ENCODE results near the gene VSTM2B. TPM values are rescaled to one million over a fixed set of nuclear protein-coding genes. Genes with fewer than 3 reads are reported as not detected.

Gene VSTM2B
- total RNA-seq, 2 donors from 2014 or later, result 0.27 TPM; not detected in 1

DNA sequence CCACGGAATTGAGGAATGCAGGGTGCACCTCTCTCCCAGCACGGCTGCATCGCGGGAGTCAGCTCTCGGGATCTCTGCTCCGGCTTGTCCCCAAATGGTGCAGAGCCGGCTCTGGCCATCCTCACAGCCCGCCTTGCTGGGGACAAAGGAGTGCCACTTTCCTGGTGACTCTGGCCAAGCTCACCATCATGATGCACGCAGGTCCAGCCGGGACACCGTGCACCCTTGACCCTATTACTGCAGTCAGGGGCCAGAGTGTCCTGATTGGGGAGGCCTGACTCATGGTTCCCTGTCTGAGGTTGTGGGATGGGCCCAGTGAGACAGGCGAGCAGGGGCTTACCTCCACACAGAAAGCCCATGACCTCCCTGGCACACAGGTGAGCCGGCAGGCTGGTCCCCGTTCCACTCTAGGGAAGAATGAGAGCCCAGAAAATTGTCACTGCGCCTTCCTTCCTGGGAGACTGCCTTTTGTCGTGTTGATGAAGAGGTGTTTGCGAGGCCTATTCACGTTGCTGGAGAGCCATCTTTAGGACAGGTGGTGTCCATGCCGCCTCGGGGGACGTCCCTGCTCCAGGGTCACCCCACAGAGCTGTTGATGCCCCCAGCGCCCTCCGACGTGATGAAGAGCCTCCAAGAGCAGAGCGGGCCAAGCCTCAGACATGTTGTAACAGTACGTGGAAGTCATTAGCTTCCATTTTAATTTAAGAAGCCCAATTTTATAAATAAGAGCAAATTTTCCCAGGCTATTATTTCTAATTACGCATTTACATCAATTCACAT, 18.5 kb upstream of the VSTM2B start:
- ATAC-seq (no peak), DNase-seq (ENCODE audit: low spot score in 2 of 2) (peak in 1 of 2 donors; percentile 40)
- H3K27ac Mint-ChIP-seq, result no peak overlapping the region
- no peaks in the 10 kb centered on the region for H3K36me3 Mint-ChIP-seq
- no peaks in the 10 kb centered on the region for H3K9me3 Mint-ChIP-seq

- H3K9me3 Mint-ChIP-seq, result no peaks in the 10 kb centered on the region
- DNase-seq (ENCODE audit: low spot score in 2 of 2), result no peak
- ATAC-seq, result no peak
- no peak overlapping the region for H3K27ac Mint-ChIP-seq
- H3K36me3 Mint-ChIP-seq, result no peaks in the 10 kb centered on the region
Observed at GRCh38 chr19:29508181-29508580, 17.6 kb upstream of the VSTM2B start.

GRCh38 chr19:29509456-29509855, 16.3 kb upstream of the VSTM2B start:
- H3K9me3 Mint-ChIP-seq, result no peaks in the 10 kb centered on the region
- ATAC-seq, result no peak
- peak in 1 of 2 donors; percentile 25 for DNase-seq (ENCODE audit: low spot score in 2 of 2)
- H3K36me3 Mint-ChIP-seq, result no peaks in the 10 kb centered on the region
- no peak overlapping the region for H3K27ac Mint-ChIP-seq

DNA sequence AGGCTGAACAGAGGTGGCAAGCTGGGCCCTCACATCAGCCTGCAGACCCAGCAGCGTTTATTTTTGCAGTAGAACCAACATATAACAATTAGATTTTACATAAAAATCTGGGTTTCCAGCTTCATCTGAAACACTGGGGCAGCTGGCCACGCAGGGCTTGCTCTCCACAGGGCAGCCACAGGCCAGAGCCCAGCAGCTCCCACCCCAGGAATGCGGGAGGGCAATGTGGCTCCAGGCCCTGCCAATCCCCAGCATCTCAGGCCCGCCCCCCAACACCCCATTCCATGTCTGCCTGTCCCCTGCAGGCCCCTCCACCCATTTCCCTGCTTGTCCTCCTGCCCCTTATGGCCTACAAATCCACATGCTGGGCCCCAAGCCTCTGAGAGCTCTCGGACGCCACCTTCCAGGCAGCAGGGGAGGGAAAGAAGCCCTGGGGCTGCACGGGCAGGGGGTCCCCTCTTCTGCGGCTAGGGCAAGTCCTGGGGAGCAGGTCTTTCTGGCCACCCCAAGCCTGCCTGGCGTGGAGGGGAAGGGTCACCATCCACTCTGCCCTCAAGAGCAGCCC, 15.0 kb upstream of the VSTM2B start:
- no peak for ATAC-seq

GRCh38 chr19:29511768-29512167, 14.0 kb upstream of the VSTM2B start:
- DNase-seq (ENCODE audit: low spot score in 2 of 2), result no peak
- no peaks in the 10 kb centered on the region for H3K36me3 Mint-ChIP-seq
- no peak overlapping the region for H3K27ac Mint-ChIP-seq
- H3K9me3 Mint-ChIP-seq, result no peaks in the 10 kb centered on the region
- ATAC-seq, result no peak

More for the DNA sequence above, 15.0 kb upstream of the VSTM2B start:
- Mint-ChIP-seq H3K27ac (no peak overlapping the region), H3K36me3 (no peaks in the 10 kb centered on the region), H3K9me3 (no peaks in the 10 kb centered on the region)
- DNase-seq (ENCODE audit: low spot score in 2 of 2), result no peak

DNA sequence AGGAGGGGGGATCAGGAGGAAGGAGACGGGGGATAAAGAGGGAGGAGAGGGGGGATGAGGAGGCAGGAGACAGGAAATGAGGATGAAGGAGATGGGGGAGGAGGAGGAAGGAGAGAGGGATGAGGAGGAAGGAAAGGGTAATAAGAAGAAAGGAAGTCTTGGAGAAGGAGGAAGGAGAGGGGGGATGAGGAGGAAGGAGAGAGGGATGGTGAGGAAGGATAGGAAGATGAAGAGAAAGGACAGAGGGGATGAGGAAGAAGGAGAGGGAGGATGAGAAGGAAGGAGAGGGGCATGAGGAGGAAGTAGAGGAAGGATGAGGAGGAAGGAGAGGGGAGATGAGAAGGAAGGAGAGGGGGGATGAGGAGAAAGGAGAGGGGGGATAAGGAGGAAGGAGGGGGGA, 13.0 kb upstream of the VSTM2B start:
- DNase-seq (ENCODE audit: low spot score in 2 of 2) (no peak), ATAC-seq (no peak)
- Mint-ChIP-seq H3K9me3 (no peaks in the 10 kb centered on the region), H3K27ac (no peak overlapping the region), H3K36me3 (no peaks in the 10 kb centered on the region)

- peak; percentile 7 to 70 for ATAC-seq
- Mint-ChIP-seq H3K36me3 (no peaks in the 10 kb centered on the region), H3K9me3 (no peaks in the 10 kb centered on the region), H3K27ac (no peak overlapping the region)
- DNase-seq (ENCODE audit: low spot score in 2 of 2), result no peak
Observed at GRCh38 chr19:29514525-29515232, 11.1 kb upstream of the VSTM2B start.

- H3K36me3 Mint-ChIP-seq, result no peaks in the 10 kb centered on the region
- H3K9me3 Mint-ChIP-seq, result no peaks in the 10 kb centered on the region
- DNase-seq (ENCODE audit: low spot score in 2 of 2) (no peak), ATAC-seq (peak in 1 of 2 donors; percentile 48)
- no peak overlapping the region for H3K27ac Mint-ChIP-seq
Observed at GRCh38 chr19:29515233-29515619, 10.6 kb upstream of the VSTM2B start.

DNA sequence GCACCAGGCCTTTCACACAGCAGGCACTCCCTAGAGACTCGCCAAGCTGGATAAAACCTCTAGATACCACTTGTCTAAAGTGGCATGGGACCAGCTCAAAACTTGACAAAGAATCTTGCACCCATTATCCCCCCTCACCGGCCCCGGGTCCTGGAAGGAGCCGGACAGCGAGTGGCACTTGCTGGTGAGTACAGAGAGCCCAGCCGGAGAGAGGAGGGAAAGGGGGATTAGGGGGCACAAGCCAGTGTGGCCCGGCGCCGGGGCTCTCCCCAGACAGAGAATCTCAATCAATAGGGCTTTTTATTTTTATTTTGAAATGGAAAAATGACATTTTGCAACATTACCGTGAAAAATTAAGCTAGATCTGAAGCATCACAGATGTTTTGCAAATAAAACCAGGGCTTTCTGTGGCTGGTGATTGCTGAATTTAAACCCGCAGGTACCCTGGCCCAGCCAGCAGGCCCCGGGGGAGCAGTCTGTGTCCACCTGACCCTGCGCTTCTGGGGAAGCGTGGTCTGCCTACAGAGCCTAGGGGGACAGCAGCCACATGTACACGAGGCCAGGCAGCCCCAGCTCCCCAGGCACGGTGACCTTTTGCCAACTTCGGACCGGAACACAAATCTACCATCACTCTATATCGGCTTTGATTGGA, 10.0 kb upstream of the VSTM2B start:
- H3K36me3 Mint-ChIP-seq, result no peaks in the 10 kb centered on the region
- H3K27ac Mint-ChIP-seq, result peak overlapping the region in 1 of 2 donors; percentile 44
- DNase-seq (ENCODE audit: low spot score in 2 of 2) (no peak), ATAC-seq (no peak)
- no peaks in the 10 kb centered on the region for H3K9me3 Mint-ChIP-seq

GRCh38 chr19:29516358-29516725, 9.5 kb upstream of the VSTM2B start:
- ATAC-seq (no peak), DNase-seq (ENCODE audit: low spot score in 2 of 2) (no peak)
- Mint-ChIP-seq H3K36me3 (no peaks in the 10 kb centered on the region), H3K27ac (no peak overlapping the region), H3K9me3 (no peaks in the 10 kb centered on the region)

GRCh38 chr19:29516821-29517395, 8.9 kb upstream of the VSTM2B start:
- peak in 1 of 2 donors; percentile 44 for DNase-seq (ENCODE audit: low spot score in 2 of 2)
- no peak overlapping the region for H3K27ac Mint-ChIP-seq
- no peaks in the 10 kb centered on the region for H3K9me3 Mint-ChIP-seq
- ATAC-seq, result no peak
- H3K36me3 Mint-ChIP-seq, result no peaks in the 10 kb centered on the region

DNA sequence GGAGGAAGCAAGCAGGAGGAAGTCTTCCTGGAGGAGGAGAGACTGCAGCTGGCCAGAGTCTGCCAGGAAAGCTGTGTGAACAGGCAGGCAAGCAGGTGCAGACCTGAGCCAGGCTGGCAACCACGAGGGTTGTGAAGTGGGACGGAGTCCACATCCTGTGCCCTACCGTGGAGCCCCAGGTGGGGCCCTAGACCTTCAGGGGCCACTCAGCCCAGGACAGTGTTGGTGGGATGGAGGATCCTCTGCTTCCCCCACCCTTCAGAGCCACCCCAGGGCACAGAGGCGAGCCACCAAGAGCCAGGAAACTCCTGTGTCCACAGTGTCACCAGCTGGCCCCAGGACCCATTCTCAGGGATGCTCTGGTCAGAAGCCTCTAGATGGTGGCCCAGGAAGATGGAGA, 8.4 kb upstream of the VSTM2B start:
- no peak for ATAC-seq
- H3K9me3 Mint-ChIP-seq, result no peaks in the 10 kb centered on the region
- no peak for DNase-seq (ENCODE audit: low spot score in 2 of 2)
- H3K36me3 Mint-ChIP-seq, result no peaks in the 10 kb centered on the region
- H3K27ac Mint-ChIP-seq, result no peak overlapping the region

DNA sequence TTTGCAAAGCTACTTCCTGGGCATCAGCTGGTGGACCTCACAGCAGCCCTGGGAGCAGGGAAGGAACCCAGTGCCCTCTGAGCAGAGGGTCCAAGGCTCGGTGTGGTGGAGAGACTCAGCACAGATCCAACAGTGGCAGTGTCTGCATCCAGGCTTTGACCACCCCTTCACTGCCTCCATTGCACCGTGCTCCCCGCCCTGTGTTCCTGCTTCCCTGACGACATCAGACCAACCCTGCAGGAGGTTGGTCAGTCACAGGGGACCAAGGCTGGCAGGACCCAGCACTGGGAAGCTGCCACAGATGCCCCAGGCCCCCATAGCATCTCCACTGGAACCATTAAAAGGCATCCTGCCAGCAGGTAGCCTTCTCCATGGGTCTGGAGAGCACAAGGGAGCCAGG, 7.8 kb upstream of the VSTM2B start:
- Mint-ChIP-seq H3K36me3 (no peaks in the 10 kb centered on the region), H3K27ac (no peak overlapping the region), H3K9me3 (no peaks in the 10 kb centered on the region)
- ATAC-seq, result no peak
- DNase-seq (ENCODE audit: low spot score in 2 of 2), result peak in 1 of 2 donors; percentile 25

DNA sequence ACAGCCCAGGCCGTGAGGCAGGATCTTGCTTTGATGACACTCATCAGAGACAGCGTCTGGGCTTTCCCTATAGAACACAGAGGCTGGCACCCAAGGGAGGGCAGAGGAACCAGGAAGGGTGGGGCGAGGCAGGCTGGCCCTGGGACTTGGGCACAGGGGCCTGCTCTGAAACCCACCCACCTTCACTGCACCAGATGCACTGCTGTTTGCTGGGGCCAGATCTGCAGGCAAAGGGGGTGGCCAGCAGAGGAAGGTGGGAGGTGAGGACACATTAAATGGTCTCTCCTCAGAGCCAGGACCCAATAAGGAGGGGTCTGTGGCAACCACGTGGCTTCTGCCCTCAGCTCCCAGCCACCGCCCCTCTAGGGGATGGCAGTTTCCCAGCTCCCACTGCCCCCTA, 6.6 kb upstream of the VSTM2B start:
- no peak for ATAC-seq
- no peaks in the 10 kb centered on the region for H3K36me3 Mint-ChIP-seq
- no peak overlapping the region for H3K27ac Mint-ChIP-seq
- no peak for DNase-seq (ENCODE audit: low spot score in 2 of 2)
- no peaks in the 10 kb centered on the region for H3K9me3 Mint-ChIP-seq

DNA sequence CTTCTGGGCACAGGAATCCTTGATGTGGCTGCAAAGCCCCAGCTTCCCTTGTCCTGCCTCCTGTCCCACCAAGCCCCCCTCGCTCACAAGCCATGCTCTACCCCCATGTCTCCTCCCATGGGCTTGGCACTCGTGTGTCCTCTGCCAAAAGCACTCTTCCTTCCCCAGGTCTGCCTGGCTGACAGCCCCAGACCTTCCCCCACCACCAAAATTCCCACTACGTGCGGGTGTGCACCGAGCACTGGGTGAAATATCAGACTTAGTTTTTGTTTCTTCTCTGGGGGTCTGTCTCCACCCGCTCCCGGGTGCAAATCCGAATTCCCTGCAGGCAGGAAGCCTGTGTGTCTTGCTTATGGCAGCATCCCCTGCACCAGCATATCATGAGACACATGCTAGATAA, 5.9 kb upstream of the VSTM2B start:
- Mint-ChIP-seq H3K27ac (no peak overlapping the region), H3K9me3 (no peaks in the 10 kb centered on the region), H3K36me3 (no peaks in the 10 kb centered on the region)
- ATAC-seq, result no peak
- no peak for DNase-seq (ENCODE audit: low spot score in 2 of 2)

- DNase-seq (ENCODE audit: low spot score in 2 of 2), result no peak
- no peak for ATAC-seq
- H3K9me3 Mint-ChIP-seq, result no peaks in the 10 kb centered on the region
- H3K36me3 Mint-ChIP-seq, result no peaks in the 10 kb centered on the region
- no peak overlapping the region for H3K27ac Mint-ChIP-seq
Observed at GRCh38 chr19:29520390-29520789, 5.4 kb upstream of the VSTM2B start.

Data from activated naive CD4-positive, alpha-beta T cell treated with anti-CD3 and anti-CD28 coated beads, Interleukin-2, amount 50 U/mL, for 72 hours (primary cell).